Stimulated activated CD8-positive, alpha-beta memory T cell treated with anti-CD3 and anti-CD28 coated beads, Interleukin-15, amount 100 ng/mL, for 48 hours (primary cell): ENCODE data around the gene TGM5.

Source experiments
- DNase-seq, 2 donors: peaks; one replicate each; pipeline ENCODE4 v3.0.0-alpha.2; 2020; ENCODE audit warnings: low read depth in 2 of 2

The TGM5 gene

DNA sequence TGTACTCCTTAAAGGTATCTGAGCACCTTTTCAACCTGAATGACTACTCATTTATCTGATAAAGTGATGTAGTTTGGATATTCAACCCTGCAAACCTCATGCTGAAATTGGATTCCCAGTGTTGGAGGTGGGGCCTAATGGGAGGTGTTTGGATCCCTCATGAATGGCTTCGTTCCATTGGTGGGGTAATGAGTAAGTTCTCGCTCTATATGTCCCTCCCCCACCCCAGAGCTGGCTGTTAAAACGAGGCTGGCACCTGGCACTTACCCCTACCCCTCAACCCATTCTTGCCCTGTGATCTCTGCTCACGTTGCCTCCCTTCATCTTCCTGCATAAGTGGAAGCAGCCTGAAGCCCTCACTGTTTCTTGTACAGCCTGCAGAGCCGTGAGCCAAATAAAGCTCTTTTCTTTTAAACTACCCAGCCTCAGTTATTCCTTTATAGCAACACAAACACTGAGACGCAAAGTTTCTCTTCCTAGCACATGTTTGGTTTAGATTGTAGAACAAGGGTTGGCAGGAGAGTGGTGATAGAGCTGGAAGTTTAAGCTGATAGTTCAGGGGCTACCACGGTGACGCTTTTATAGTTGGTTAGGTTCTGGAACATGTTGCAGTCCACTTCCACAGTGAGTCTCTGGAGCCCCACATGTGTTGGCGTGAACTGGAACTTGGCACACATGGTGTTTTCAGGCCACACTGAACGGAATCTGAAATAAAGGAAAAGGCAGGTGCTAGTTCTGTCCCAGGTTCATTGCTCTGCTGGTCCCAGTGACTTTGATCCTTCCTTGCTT, 69.8 kb downstream of the TGM5 start:
- no peak for DNase-seq

DNA sequence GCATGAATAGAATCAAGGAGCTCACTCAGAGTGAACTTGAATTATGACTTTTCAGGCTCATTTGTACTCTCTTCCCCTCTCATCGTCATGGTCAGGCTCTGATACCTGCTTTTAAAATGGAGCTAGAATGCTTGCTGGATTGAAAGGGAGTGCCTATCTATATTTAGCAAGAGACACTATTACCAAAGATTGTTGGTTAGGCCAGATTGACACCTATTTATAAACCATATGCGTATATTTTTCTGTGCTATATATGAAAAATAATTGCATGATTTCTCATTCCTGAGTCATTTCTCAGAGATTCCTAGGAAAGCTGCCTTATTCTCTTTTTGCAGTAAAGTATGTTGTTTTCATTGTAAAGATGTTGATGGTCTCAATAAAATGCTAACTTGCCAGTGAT, 71.9 kb downstream of the TGM5 start:
- no peak for DNase-seq

DNA sequence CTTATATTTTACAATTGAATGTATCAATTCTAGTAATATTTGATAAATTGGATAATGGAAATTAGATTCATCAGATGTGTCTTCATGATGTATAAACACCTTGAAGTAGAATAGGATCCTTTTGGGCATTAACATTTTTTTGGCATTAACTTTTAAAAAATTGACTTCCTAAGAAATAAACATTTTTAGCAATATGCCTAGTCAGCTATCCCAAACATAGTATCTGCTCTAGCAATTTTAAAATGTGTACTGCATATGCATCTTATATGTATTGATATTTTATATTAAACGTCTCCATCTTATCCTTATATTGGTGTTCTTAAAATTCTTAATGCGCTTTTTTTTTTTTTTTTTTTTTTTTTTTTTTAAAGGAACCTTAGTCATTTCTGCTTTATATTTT, 73.0 kb downstream of the TGM5 start:
- no peak for DNase-seq

GRCh38 chr15:43190178-43190577, 76.5 kb downstream of the TGM5 start:
- no peak for DNase-seq

DNA sequence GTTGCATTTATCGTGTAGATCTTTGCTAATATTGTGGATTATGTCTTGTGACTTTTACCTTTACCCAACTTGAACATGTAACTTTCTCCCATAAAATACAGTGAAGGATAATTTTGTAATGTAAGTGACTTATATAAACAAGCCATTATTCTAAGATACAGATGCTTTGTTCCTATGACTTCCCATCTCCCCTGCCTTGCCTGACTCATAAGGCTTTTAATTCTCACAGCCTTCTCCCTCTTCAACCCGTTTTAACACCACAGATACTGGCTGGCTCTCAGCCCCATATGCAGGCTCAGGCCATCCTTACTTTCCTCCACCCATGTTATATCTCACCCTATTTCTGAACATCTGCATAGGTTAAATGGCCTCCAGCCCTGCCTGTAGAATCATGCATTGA, 77.4 kb downstream of the TGM5 start:
- DNase-seq, result no peak

GRCh38 chr15:43187544-43188155, 79.1 kb downstream of the TGM5 start:
- no peak for DNase-seq

DNA sequence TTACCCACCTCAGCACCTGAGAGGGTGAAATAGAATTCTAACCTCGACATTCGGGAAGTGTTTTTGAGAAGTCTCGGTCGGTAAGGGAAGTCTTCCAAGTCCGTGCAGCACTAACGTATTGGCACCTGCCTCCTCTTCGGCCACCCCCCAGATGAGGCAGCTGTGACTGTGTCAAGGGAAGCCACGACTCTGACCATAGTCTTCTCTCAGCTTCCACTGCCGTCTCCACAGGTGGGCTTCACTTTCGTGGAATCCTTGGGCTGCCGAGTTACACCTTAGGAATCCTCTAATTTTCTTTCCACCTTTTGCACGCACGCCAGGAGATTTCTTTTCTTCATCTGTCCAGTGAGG, 80.8 kb downstream of the TGM5 start:
- no peak for DNase-seq

- DNase-seq, result peak; percentile 92 to 93
Measured at GRCh38 chr15:43185157-43186002, 81.3 kb downstream of the TGM5 start, which contains the start of gene CCNDBP1. TSS of gene CCNDBP1 (plus strand) at chr15:43185403. CDS start at chr15:43185499, 96 bp downstream.

- no peak for DNase-seq
Measured at GRCh38 chr15:43184407-43185124, 82.2 kb downstream of the TGM5 start.

GRCh38 chr15:43183270-43183669, 83.5 kb downstream of the TGM5 start:
- DNase-seq, result no peak
